Skin of body (tissue), 2 donors: Measurements from ENCODE around the gene KANSL3. TPM values are rescaled to one million over a fixed set of nuclear protein-coding genes. Genes with fewer than 3 reads are reported as not detected.
"Not testable (repeated sequence)": the region's sequence is repeated elsewhere in the genome, so short reads cannot be mapped to it uniquely, and the experiment has no call there.

Experiments used
- DNase-seq: peaks from one replicate; lab custom pipeline; 2025; lab: John Stamatoyannopoulos, UW
- total RNA-seq: library from RNA; depleted of rRNA; stranded (reverse); fragments of >200 nt; gene quantifications from one replicate; pipeline ENCODE4 v1.2.3, GENCODE V29; 2014

The KANSL3 gene
- total RNA-seq, 1 donor from 2014 or later = 26.0 TPM

DNA sequence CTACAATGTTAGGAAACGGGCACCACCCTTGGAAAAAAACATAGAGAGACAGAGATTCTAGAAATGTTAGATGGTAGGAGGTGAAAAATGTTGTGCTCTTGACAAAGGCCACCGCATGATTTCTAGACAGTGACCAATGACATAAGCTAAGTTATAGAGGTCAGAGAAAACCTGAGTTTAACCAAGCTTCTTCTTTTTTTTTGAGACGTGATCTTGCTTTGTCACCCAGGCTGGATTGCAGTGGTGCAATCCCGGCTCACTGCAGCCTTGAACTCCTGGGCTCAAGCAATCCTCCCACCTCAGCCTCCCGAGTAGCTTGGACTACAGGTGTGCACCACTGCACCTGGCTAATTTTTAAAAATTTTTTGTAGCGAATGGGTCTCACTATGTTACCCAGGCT, 17.4 kb upstream of the KANSL3 start:
- DNase-seq = no peak

GRCh38 chr2:96654791-96655190, 16.7 kb upstream of the KANSL3 start:
- not testable (repeated sequence) for DNase-seq

DNA sequence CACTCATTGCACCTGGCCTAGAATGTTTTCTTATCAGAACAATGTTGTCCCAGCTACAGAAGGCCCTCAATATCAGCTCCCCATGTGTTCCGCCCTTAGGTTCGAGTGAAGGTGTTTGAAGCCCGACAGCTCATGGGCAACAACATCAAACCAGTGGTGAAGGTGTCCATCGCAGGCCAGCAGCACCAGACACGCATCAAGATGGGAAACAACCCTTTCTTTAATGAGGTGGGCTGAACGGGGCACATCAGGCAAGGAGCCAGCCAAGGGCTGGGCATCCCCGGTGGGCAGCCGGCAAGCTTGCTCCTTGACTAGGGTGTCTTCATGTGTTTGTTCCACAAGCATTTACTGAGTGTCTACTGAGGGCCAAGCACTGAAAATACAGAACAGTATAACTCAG, 13.7 kb upstream of the KANSL3 start:
- no peak for DNase-seq

GRCh38 chr2:96649342-96649741, 11.2 kb upstream of the KANSL3 start:
- DNase-seq = no peak

DNA sequence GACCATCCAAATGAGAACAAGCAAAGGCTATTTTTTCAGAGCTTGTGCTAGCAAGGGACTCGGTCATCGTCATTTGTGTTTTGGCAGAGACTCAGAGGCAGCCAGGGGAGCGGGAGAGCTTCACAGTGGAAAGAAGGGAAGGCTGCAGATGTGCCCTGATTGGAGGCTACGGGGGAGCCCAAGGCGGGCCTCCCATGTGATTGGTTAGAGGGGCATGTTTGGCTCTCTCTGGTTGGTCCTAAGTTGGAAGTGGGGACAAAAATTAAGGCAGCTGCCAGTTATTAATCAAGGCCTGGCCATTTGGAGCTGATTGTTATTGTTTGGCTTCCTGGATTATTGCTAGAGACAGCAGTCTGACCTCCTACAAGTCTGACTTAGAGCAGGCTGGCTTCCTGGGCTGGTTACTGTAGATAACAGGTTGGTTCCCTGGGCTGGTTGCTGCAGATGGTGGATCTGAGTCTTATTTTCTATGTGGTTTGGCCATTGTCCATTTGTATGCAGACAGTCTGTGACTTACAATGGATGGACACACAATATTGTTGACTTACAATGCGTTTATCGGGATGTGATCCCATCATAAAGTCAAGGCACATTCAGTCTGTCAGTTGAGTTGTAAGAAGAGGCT, 10.3 kb upstream of the KANSL3 start:
- no peak for DNase-seq

GRCh38 chr2:96647681-96648080, 9.6 kb upstream of the KANSL3 start:
- no peak for DNase-seq

DNA sequence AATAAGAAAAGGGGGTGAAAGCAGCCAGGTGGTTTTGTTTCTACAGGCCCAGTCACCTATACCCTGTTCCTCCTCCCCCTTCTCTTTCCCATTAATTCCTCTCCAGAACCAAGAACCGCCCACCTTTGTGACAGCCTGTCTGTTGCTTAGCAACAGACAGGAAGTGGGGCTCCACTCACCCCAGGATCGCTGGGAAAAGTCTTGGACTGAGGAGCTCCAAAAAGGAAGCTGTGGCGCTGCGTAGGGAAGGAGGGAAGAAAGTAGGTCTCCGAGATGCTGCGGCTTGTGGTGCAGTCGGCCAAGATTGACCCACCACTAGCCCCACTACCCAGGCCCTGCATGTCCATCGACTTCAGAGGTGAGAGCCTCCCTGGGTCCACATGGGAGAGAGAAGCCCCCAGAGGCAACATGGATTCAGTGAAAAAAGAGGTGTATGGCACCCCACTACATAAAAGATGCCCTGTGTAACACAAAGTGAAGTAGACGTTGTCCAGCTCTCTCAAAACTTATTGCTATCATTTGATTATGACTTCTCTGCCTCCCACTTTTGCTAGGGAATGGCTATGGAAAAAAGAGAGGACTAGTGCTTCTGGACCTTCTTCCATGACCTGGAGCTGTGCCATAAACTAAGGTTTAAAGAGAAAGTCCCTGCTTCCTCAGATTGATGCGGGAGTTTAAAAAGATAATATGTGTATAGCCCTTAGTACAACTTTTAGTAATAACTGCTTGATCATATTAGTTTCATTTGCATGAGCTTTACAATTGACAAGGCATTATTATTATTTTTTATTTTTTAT, 4.7 kb upstream of the KANSL3 start, which contains the start of gene FER1L5:
FER1L5 (plus strand) TSS at position 201 of the 797 bp plus-strand sequence; CDS start at position 274, 73 bp downstream.
- no peak for DNase-seq

DNA sequence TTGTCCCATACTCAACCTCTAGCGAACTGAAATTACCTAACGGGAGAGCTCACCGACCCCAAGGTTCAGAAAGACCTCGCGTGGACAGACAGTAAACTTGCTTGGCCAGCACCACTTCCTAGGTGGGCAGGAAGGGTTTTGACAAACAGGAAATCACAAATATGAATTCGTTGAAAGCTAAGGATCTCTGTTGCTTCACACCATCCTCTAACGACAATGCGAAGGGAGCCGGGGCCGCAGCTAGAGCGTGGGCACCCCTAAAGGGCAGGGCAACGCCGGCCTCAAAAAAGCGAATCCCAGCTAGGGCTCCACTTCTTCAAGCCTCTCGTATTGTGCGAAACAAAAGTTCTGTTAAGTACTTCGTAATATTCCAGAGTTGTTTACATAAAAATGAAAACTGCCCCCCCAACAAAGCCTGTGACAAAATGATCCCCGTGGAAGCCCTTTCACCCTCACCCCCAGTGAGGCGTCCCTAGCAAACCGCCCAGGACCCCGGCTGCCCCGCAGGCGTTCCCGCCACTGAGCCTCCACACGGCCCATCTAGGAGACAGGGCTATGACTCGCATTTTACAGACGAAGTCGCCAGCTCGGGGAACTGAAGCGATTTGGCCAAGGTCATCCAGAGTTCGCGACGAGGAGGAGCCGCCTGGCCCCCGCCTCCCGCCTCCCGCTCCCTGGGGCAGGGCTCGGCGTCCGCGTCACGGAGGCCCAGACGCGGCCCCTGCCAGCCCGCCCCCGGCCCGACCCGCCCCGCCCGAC, 548 bp downstream of the KANSL3 start:
- peak; percentile 71 for DNase-seq

DNA sequence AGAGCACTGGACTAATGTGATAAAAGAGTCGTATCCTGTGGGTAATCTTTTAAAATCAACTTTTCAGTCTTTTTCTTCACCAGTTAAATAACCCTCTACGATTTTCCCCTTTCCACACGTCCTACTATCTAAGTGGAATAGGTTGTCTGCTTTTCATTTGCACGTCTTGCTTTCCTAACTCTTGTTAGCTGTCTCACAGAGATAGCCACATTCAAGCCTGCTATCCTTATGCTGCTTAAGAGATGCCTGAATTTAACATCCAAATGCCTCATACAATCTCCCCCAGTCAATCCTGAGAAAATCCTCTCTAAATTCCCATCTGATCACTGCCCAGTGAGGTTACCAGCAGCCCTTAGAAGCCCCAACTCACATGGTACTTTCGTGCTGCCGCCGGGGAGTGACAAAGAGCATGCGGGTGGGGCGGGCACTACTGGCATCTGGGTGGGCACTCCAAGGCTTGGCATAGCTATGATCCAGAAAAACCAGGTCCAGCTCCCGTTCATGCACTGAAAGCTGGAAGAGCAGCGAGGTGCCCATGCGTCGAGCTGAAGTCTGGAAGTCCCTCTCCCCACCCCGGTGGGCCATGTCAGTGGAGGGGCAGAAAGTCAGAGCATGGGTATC, 1.5 kb downstream of the KANSL3 start:
- DNase-seq = no peak

- no peak for DNase-seq
Measured at GRCh38 chr2:96633641-96634040, 4.5 kb downstream of the KANSL3 start.

DNA sequence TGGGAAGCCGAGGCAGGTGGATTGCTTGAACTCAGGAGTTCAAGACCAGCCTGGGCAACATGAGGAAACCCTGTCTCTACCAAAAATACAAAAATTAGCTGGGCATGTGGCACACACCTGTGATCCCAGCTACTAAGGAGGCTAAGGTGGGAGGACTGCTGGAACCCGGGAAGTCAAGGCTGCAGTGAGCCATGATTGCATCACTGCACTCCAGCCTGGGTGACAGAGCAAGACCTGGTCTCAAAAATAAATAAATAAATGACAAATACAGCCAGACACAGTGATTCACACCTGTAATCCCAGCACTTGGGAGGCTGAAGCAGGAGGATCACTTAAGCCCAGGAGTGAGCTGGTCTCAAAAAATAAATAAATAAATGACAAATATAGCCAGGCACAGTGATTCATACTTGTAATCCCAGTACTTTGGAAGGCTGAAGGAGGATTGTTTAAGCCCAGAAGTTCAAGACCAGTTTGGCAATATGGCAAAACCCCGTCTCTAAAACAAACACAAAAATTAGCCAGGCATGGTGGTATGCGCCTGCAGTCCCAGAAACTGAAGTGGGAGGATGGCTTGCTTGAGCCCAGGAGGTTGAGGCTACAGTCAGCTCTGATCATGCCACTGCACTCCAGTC, 6.2 kb downstream of the KANSL3 start:
- no peak for DNase-seq

DNA sequence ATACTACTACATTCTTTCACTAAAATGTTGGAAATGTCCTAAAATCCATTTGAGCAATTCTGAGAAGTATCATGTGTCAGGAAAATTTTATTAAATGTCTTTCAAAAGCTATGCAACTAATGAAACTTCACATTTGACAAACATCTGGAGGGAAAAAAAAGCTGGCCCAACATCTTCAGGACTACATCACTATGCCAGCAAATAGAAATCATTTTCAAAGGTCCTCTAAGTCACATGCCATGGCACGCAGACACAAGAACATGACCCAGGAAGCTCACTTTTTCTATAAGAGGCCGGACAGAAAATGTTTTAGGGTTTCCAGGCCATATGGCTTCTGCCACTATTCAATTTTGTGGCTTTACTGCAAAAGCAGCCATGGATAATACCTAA, 11.6 kb downstream of the KANSL3 start:
- DNase-seq = peak; percentile 42

DNA sequence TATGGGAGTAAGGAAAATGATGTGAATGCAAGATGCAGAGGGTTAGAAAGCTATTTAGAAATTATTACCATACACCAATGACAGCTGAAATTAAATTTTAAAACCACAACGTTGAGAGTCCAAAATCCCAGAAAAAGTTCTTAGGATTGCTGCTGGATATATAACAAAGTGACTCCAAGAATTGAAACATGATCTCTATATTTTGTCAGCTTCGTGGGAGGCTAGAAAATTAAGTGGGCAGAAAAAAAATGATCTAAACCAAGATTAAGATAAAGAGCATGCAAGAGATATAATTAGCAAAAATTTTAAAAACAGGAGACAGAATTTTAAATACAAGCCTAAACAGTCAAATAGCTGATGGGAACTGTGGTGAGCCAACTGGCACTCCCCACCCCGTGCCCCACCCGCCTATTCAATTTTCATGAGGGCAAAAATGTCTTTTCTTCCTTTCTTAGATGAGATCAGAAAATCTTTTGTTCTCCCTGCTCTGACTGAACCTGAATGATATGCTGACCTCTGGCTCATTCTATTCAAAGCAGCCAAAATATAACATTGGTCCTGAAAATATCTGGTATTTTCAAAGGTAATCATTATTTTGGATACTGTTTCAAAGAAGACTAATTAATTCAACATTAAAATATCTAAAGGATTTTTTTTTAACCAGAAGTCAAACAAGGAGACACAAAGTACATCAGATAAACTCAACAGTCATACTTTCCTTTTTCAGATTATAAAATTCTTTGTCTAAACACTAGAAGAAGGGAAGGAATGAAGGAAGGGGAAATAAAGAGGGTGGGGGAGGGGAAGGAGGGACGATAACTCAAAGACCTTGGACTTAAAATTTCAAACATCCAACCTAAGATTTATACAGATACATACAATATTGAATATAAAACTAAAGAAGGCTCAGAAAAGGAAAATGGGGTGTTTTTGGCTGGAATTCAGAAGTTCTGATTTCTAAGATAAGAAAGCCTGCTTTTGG, 12.2 kb downstream of the KANSL3 start:
- DNase-seq = no peak

DNA sequence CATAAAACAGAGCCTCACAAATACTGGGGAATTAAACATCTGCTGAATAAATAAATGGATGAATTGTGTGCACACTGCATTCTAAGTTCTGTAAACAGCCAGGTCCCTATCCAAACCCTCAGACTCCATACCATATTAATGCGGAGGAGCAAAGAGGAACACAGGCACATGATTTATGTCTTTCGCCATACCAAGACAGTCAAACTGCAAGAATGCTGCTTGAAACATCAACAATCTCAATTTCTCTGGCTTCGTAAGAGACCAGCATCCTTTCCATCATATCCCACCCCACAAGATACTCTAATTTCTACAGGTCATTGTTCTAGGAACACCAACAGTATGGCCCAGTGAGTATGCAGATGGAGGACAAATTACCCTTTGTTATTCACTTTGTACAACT, 15.0 kb downstream of the KANSL3 start:
- DNase-seq = no peak

- no peak for DNase-seq
Measured at GRCh38 chr2:96622544-96622943, 15.6 kb downstream of the KANSL3 start.

DNA sequence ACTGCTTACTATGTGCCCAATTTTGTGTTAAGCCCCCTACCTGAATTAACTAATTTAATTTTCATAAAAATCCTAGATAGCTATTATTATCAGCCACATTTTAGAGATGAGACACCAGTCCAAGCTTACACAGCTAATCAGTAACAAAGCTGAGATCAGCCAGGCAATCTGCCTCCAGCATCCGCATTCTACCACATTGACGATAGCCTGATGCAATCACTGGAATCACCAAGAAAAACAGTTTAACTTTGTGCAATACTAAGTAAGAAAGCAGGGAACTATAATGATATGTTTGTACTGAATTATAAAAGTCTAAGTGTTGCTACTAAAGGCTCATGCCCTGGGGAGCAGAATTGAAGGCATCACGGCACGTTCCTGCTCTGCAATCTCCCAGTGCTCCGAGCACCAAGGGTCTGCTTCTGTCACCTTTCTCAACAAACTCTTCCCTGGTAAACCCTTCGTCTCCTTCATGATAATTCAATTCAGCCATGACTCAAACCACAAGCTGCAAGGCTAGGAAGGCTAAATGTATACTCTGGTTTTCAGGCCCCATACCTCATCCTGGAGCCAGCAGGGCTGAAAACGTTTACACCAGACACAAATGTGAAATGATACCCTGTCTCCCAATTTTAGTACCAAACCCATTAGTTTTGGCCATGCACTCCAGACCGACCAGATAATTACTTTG, 19.4 kb downstream of the KANSL3 start:
- DNase-seq = no peak

GRCh38 chr2:96617012-96617411, 21.1 kb downstream of the KANSL3 start:
- DNase-seq = no peak

DNA sequence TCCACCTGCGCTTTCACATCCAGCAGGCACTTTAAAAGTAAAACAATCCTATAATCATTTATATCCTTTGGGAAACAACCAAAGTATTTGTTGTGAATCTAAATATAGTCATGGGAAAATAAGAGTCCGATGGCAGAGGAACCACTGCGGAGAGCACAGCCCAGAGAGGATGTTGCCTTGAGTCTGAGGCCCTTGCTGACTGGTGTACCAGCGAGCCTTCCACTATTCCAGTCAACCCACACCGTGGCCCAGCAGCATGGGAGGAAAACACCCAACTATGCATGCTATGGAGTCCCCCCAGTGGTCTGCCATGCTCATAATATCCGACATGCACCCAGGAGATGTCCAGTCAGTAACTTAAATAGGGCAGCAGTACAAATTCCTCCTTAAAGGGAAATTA, 21.6 kb downstream of the KANSL3 start:
- no peak for DNase-seq

- no peak for DNase-seq
Measured at GRCh38 chr2:96616128-96616527, 22.0 kb downstream of the KANSL3 start.
